Nephron progenitor cell (in vitro differentiated cells): Measurements from ENCODE around the gene GABRA6.

Experiments
- DNase-seq: peaks from one replicate; pipeline ENCODE4 v3.0.0; 2021
- H3K27ac Mint-ChIP-seq: 2 replicates; pipeline ENCODE4 v1.8.0; 2021; ENCODE audit warnings: mild to moderate bottlenecking, moderate library complexity, mixed read lengths
- H3K27me3 Mint-ChIP-seq: 2 replicates; pipeline ENCODE4 v1.8.0; 2021; ENCODE audit warnings: mild to moderate bottlenecking, low read depth, mixed read lengths; ENCODE audit not compliant: poor library complexity
- H3K36me3 Mint-ChIP-seq: 2 replicates; pipeline ENCODE4 v1.8.0; 2021; ENCODE audit warnings: low read depth, mixed read lengths
- H3K4me1 Mint-ChIP-seq: 2 replicates; pipeline ENCODE4 v1.8.0; 2021; ENCODE audit warnings: mixed read lengths
- H3K4me3 Mint-ChIP-seq: 2 replicates; pipeline ENCODE4 v1.8.0; 2021; ENCODE audit warnings: mild to moderate bottlenecking, moderate library complexity, mixed read lengths
- H3K9me3 Mint-ChIP-seq: 2 replicates; pipeline ENCODE4 v1.8.0; 2021; ENCODE audit warnings: mild to moderate bottlenecking, moderate library complexity, mixed read lengths
- TF ChIP-seq, protein P1 (sequence below): fragments of 200-600 bp; sonication (generic); IDR thresholded peaks from 2 replicates; pipeline ENCODE4 v1.5.0; 2021; ENCODE audit warnings: antibody characterized with exemption

GABRA6 gene

GRCh38 chr5:161676103-161676502 lies 9.4 kb upstream of the GABRA6 start:
- peaks cover 3% of the 10 kb centered on the region for H3K27me3 Mint-ChIP-seq
- H3K4me1 Mint-ChIP-seq = no peaks in the 10 kb centered on the region
- no peak overlapping the region for H3K27ac Mint-ChIP-seq
- no peak overlapping the region for H3K4me3 Mint-ChIP-seq
- H3K36me3 Mint-ChIP-seq = no peaks in the 10 kb centered on the region
- H3K9me3 Mint-ChIP-seq = no peaks in the 10 kb centered on the region
- DNase-seq = no peak
- TF ChIP-seq, protein P1, sequence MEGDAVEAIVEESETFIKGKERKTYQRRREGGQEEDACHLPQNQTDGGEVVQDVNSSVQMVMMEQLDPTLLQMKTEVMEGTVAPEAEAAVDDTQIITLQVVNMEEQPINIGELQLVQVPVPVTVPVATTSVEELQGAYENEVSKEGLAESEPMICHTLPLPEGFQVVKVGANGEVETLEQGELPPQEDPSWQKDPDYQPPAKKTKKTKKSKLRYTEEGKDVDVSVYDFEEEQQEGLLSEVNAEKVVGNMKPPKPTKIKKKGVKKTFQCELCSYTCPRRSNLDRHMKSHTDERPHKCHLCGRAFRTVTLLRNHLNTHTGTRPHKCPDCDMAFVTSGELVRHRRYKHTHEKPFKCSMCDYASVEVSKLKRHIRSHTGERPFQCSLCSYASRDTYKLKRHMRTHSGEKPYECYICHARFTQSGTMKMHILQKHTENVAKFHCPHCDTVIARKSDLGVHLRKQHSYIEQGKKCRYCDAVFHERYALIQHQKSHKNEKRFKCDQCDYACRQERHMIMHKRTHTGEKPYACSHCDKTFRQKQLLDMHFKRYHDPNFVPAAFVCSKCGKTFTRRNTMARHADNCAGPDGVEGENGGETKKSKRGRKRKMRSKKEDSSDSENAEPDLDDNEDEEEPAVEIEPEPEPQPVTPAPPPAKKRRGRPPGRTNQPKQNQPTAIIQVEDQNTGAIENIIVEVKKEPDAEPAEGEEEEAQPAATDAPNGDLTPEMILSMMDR = peak; percentile 58

DNA sequence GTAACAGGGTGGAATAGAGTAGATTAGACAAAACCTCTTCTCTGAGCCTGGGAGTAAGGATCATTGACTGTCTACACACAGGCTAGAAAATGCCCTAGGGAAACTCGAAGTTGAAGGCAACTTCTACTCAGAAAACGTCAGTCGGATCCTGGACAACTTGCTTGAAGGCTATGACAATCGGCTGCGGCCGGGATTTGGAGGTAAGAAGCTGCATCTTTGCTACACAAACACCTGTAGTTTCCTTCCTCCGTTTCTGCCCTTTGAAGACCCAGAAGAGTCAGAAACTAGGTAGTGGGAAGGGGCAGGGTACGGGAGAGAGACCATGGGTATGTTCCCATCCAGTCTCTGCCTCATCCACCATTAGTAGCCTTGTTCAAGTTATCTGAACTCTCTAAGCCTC lies 628 bp downstream of the GABRA6 start:
- no peak for DNase-seq
- TF ChIP-seq, protein P1 = no peak
- H3K9me3 Mint-ChIP-seq = no peaks in the 10 kb centered on the region

DNA sequence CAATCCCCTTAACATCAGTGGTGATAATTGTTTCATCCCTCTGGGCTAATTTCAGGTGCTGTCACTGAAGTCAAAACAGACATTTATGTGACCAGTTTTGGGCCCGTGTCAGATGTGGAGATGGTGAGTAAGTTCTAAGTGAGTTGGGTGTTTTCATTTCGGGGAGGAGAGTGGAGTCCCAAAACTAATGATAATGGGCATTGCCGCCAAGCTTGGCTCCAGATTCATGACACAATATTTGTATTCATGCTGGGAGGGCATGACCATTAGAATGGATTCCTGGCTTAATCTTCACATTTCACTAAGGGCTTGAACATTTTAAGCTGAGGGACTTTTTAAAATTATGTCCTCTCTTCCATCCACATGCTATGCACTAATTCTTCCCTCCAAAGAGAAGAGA lies 1.4 kb downstream of the GABRA6 start:
- Mint-ChIP-seq H3K4me3 (no peak overlapping the region), H3K9me3 (no peaks in the 10 kb centered on the region), H3K4me1 (no peaks in the 10 kb centered on the region), H3K36me3 (no peaks in the 10 kb centered on the region), H3K27ac (no peak overlapping the region), H3K27me3 (peaks cover 2% of the 10 kb centered on the region)
- TF ChIP-seq, protein P1 = no peak
- no peak for DNase-seq

More for the DNA sequence above, 628 bp downstream of the GABRA6 start:
- no peaks in the 10 kb centered on the region for H3K4me1 Mint-ChIP-seq
- no peak overlapping the region for H3K4me3 Mint-ChIP-seq
- H3K27me3 Mint-ChIP-seq = peaks cover 2% of the 10 kb centered on the region
- no peak overlapping the region for H3K27ac Mint-ChIP-seq
- no peaks in the 10 kb centered on the region for H3K36me3 Mint-ChIP-seq

- H3K4me3 Mint-ChIP-seq = no peak overlapping the region
- H3K27ac Mint-ChIP-seq = no peak overlapping the region
- no peaks in the 10 kb centered on the region for H3K36me3 Mint-ChIP-seq
- no peaks in the 10 kb centered on the region for H3K9me3 Mint-ChIP-seq
- no peaks in the 10 kb centered on the region for H3K4me1 Mint-ChIP-seq
- TF ChIP-seq, protein P1 = no peak
- DNase-seq = no peak
- H3K27me3 Mint-ChIP-seq = peaks cover 2% of the 10 kb centered on the region
These were observed 1.8 kb downstream of the GABRA6 start for GRCh38 chr5:161687316-161687715.

- no peaks in the 10 kb centered on the region for H3K4me1 Mint-ChIP-seq
- H3K27ac Mint-ChIP-seq = no peak overlapping the region
- no peaks in the 10 kb centered on the region for H3K27me3 Mint-ChIP-seq
- H3K4me3 Mint-ChIP-seq = no peak overlapping the region
- TF ChIP-seq, protein P1 = no peak
- H3K9me3 Mint-ChIP-seq = no peaks in the 10 kb centered on the region
- no peaks in the 10 kb centered on the region for H3K36me3 Mint-ChIP-seq
- no peak for DNase-seq
These were observed 6.4 kb downstream of the GABRA6 start for GRCh38 chr5:161691911-161692310.

- DNase-seq = no peak
- TF ChIP-seq, protein P1 = no peak
- Mint-ChIP-seq H3K4me3 (no peak overlapping the region), H3K27ac (no peak overlapping the region), H3K9me3 (no peaks in the 10 kb centered on the region), H3K36me3 (no peaks in the 10 kb centered on the region), H3K4me1 (no peaks in the 10 kb centered on the region), H3K27me3 (no peaks in the 10 kb centered on the region)
These were observed 11.5 kb downstream of the GABRA6 start for GRCh38 chr5:161697001-161697400.
